GM21576 (cell line): ENCODE measurements around the gene CIZ1.
"Not testable (repeated sequence)": the region's sequence is repeated elsewhere in the genome, so short reads cannot be mapped to it uniquely, and the experiment has no call there.

ENCODE experiments used
- ATAC-seq: cut with Tn5 transposase; IDR thresholded peaks from one replicate; pipeline ENCODE4 v1.9.1; 2021; ENCODE audit warnings: mild to moderate bottlenecking, moderate library complexity; ENCODE audit not compliant: unreplicated experiment

The CIZ1 gene

GRCh38 chr9:128191406-128192046 lies at the start of gene CIZ1:
Gene CIZ1 (minus strand): TSS chr9:128191572. CDS start chr9:128190857, 715 bp downstream.
- peak; percentile 80 for ATAC-seq

GRCh38 chr9:128233817-128234406 lies 42.5 kb upstream of the CIZ1 start:
- ATAC-seq: no peak

GRCh38 chr9:128232528-128233428 lies 41.4 kb upstream of the CIZ1 start:
- no peak for ATAC-seq

GRCh38 chr9:128231638-128232527 lies 40.5 kb upstream of the CIZ1 start:
- no peak for ATAC-seq

- ATAC-seq: not testable (repeated sequence)
These were observed 39.5 kb upstream of the CIZ1 start for GRCh38 chr9:128230897-128231296.

GRCh38 chr9:128226412-128226801 lies 35.0 kb upstream of the CIZ1 start:
- no peak for ATAC-seq

- no peak for ATAC-seq
These were observed 34.5 kb upstream of the CIZ1 start for GRCh38 chr9:128225770-128226411.

- no peak for ATAC-seq
These were observed 33.5 kb upstream of the CIZ1 start for GRCh38 chr9:128224877-128225276.

GRCh38 chr9:128222880-128223670 lies 31.7 kb upstream of the CIZ1 start:
- no peak for ATAC-seq

- no peak for ATAC-seq
These were observed 30.7 kb upstream of the CIZ1 start for GRCh38 chr9:128222026-128222425.

GRCh38 chr9:128219831-128220230 lies 28.5 kb upstream of the CIZ1 start:
- no peak for ATAC-seq

- peak; percentile 95 for ATAC-seq
These were observed 27.4 kb upstream of the CIZ1 start for GRCh38 chr9:128218518-128219389.

- ATAC-seq: no peak
These were observed 26.8 kb upstream of the CIZ1 start for GRCh38 chr9:128218172-128218517.

- no peak for ATAC-seq
These were observed 25.6 kb upstream of the CIZ1 start for GRCh38 chr9:128216781-128217553.

- ATAC-seq: no peak
These were observed 24.4 kb upstream of the CIZ1 start for GRCh38 chr9:128215491-128216409.

GRCh38 chr9:128214571-128215490 lies 23.5 kb upstream of the CIZ1 start:
- ATAC-seq: no peak
